GM12878 (cell line): Measurements from ENCODE around the gene DRD1. TPM values are rescaled to one million over a fixed set of nuclear protein-coding genes. Genes with fewer than 3 reads are reported as not detected.

ENCODE experiments used
- ATAC-seq: fragments of 200-7000 bp; cut with Tn5 transposase; 3 replicates; pipeline ENCODE4 v1.9.1; 2020; ENCODE audit warnings: mild to moderate bottlenecking, moderate library complexity
- BruUV-seq: library from RNA; stranded (reverse); fragments of 400-500 nt; replicated peaks from 2 replicates; lab custom pipeline; 2021; lab: Mats Ljungman, UMichigan
- CTCF ChIA-PET: fragments of 300-600 bp; sonication (Branson Sonifier 250); formaldehyde crosslinking; extraction: SDS; loops from one replicate; lab custom pipeline; 2021; ENCODE audit warnings: inconsistent platforms; lab: Yijun Ruan, JAX
- POLR2A ChIA-PET: fragments of 350-600 bp; formaldehyde crosslinking; extraction: SDS; loops from one replicate; lab custom pipeline; 2021; ENCODE audit warnings: inconsistent platforms; lab: Charles Lee
- RAD21 ChIA-PET: fragments of 300-600 bp; sonication (Branson Sonifier 250); formaldehyde crosslinking; loops from one replicate; lab custom pipeline; 2023; ENCODE audit warnings: antibody characterized with exemption; ENCODE audit not compliant: unreplicated experiment; lab: Charles Lee
- SMC1A ChIA-PET: fragments of 300-600 bp; sonication (Branson Sonifier 250); formaldehyde crosslinking; loops from one replicate; lab custom pipeline; 2023; ENCODE audit not compliant: unreplicated experiment, uncharacterized antibody; lab: Charles Lee
- DNase-seq: peaks from one replicate; pipeline ENCODE4 v3.0.0-alpha.2; 2011; ENCODE audit warnings: low read depth, low spot score
- FAIRE-seq: peaks from 3 replicates; lab custom pipeline; 2011; peaks lifted over from hg19 to GRCh38; lab: Jason Lieb, UNC
- H2AFZ ChIP-seq: 2 replicates; pipeline ENCODE4 v1.6.0; 2011; ENCODE audit warnings: low read depth, low read length, control low read depth; ENCODE audit not compliant: control insufficient read depth
- H3K27ac ChIP-seq: 2 replicates; pipeline ENCODE4 v1.5.1; 2011; ENCODE audit warnings: control low read depth; ENCODE audit not compliant: control insufficient read depth, insufficient read depth
- H3K27me3 ChIP-seq, 2 experiments: replicated peaks in 1 of 2; 2 replicates each; pipeline versions ENCODE4 v1.6.0 to v1.6.1; 2011; ENCODE audit warnings: low read length in 1 of 2; ENCODE audit not compliant: control insufficient read depth in 2 of 2, insufficient read depth in 2 of 2
- H3K36me3 ChIP-seq, 2 experiments: 2 replicates each; pipeline ENCODE4 v1.5.1; 2011; ENCODE audit warnings: low read length in 1 of 2; ENCODE audit not compliant: control insufficient read depth in 2 of 2, insufficient read depth in 2 of 2
- H3K4me1 ChIP-seq: 2 replicates; pipeline ENCODE4 v1.6.1; 2011; ENCODE audit warnings: mild to moderate bottlenecking, low read length, moderate library complexity, mixed read lengths; ENCODE audit not compliant: control insufficient read depth, insufficient read depth
- H3K4me2 ChIP-seq: 2 replicates; pipeline ENCODE4 v1.6.0; 2011; ENCODE audit warnings: control low read depth; ENCODE audit not compliant: control insufficient read depth, insufficient read depth
- H3K4me3 ChIP-seq: fragments of 200-600 bp; sonication (generic); 2 replicates; pipeline ENCODE4 v1.5.1; 2016
- H3K79me2 ChIP-seq: 2 replicates; pipeline ENCODE4 v1.6.0; 2011; ENCODE audit warnings: low read length; ENCODE audit not compliant: control insufficient read depth, insufficient read depth
- H3K9ac ChIP-seq: 2 replicates; pipeline ENCODE4 v1.8.0; 2011; ENCODE audit warnings: low read length, control low read depth, mixed read lengths; ENCODE audit not compliant: control insufficient read depth, insufficient read depth
- H3K9me3 ChIP-seq: replicated peaks from 3 replicates; pipeline ENCODE4 v1.5.1; 2011; ENCODE audit warnings: mild to moderate bottlenecking, low read length; ENCODE audit not compliant: control insufficient read depth, insufficient read depth
- H4K20me1 ChIP-seq: 2 replicates; pipeline ENCODE4 v1.6.0; 2011; ENCODE audit not compliant: control insufficient read depth, insufficient read depth
- BMI1 ChIP-seq: fragments of 450-650 bp; IDR thresholded peaks from 2 replicates; pipeline ENCODE4 v1.6.1; 2016; ENCODE audit warnings: mild to moderate bottlenecking, moderate library complexity, borderline replicate concordance
- RUNX3 ChIP-seq: IDR thresholded peaks from 2 replicates; pipeline ENCODE4 v1.6.1; 2012; ENCODE audit warnings: low read length, inconsistent platforms
- TCF3 ChIP-seq: IDR thresholded peaks from 2 replicates; pipeline ENCODE4 v1.6.1; 2012; ENCODE audit warnings: low read depth, mild to moderate bottlenecking, low read length, borderline replicate concordance; ENCODE audit not compliant: insufficient read depth
- ZNF622 ChIP-seq: fragments of 450-650 bp; IDR thresholded peaks from 2 replicates; pipeline ENCODE4 v1.6.1; 2017; ENCODE audit warnings: mild to moderate bottlenecking, inconsistent platforms
- WGBS: methylation state at CpG from one replicate; pipeline ENCODE4 v1.1.6; 2016; ENCODE audit warnings: low lambda C conversion rate; ENCODE audit not compliant: insufficient replicate concordance, insufficient coverage; ENCODE audit errors: missing lambda C conversion rate; 5-methylcytosine and 5-hydroxymethylcytosine counted together
- in situ Hi-C: fragments of 300-500 bp; cut with MboI; formaldehyde crosslinking; loops from 9 replicates; pipeline ENCODE4 v1.14.3; 2018; ENCODE audit warnings: mixed read lengths
- intact Hi-C: fragments of 100-400 bp; cut with micrococcal nuclease; formaldehyde crosslinking; loops from one replicate; pipeline ENCODE4 v1.14.2; 2022; ENCODE audit not compliant: unreplicated experiment
- polyA plus RNA-seq, 11 experiments: library from polyadenylated mRNA; depleted of rRNA in 4 of 11; unstranded in 6 of 11; stranded (reverse) in 5 of 11; fragments of >200 nt; fragmentation: Nextera tagmentation in 4 of 11; fragmentation: Illumina TruSeq in 1 of 11; extraction: Ambion mirVana in 4 of 11; extraction: Trizol in 1 of 11; gene quantifications; 1 replicate in 1 of 11; 2 replicates in 10 of 11; pipeline versions ENCODE4 v1.2.1 to v1.2.3, GENCODE V29; 2011 to 2016; ENCODE audit warnings: inconsistent platforms in 2 of 11, missing spikeins in 2 of 11, low read depth in 1 of 11
- total RNA-seq, 4 experiments: library from RNA; depleted of rRNA in 3 of 4; stranded (reverse); fragments of >200 nt in 3 of 4; fragmentation: Illumina TruSeq in 1 of 4; extraction: Trizol in 1 of 4; gene quantifications; 2 replicates each; pipeline versions ENCODE4 v1.2.1 to v1.2.3, GENCODE V29; 2013 to 2021
- TF ChIP-seq, protein P1 (sequence below): fragments of 450-650 bp; IDR thresholded peaks from 2 replicates; pipeline ENCODE4 v1.6.1; 2018; ENCODE audit warnings: borderline replicate concordance, mild to moderate bottlenecking; ENCODE audit not compliant: partially characterized antibody

Gene DRD1
- total and polyA plus RNA-seq, 10 of the 15 experiments (the other 5 are each of a cell fraction or from before 2014, with no cell fraction given), result not detected

GRCh38 chr5:175493260-175493659 lies 49.3 kb upstream of the DRD1 start:
- RAD21 ChIA-PET, result no interaction called here
- Histone ChIP-seq H3K79me2 (peaks cover 23% of the 10 kb centered on the region), H3K9me3 (no peaks in the 10 kb centered on the region), H3K4me2 (no peak overlapping the region), H4K20me1 (peaks cover 4% of the 10 kb centered on the region; the same call in 1 of the 2 replicates), H2AFZ (no peak overlapping the region), H3K4me3 (no peak overlapping the region), H3K4me1 (no peaks in the 10 kb centered on the region), H3K9ac (no peak overlapping the region), H3K27ac (no peak overlapping the region), H3K27me3 (no peaks in the 10 kb centered on the region)
- 90% methylated on average over 7 of the region's 7 CpGs for WGBS
- DNase-seq (no peak), FAIRE-seq (no peak)
- SMC1A ChIA-PET, result no interaction called here
- intact Hi-C loops, result no loop called here
- CTCF ChIA-PET, result interaction anchor here (0.7 to 1.1 kb wide), 2 partner anchors 9 to 39 kb away, joined by 3 read pairs; no protein-coding TSS in a partner anchor
- POLR2A ChIA-PET, result no interaction called here
- BruUV-seq, result no TSS peak
- in situ Hi-C loops, result no loop called here
- TF ChIP-seq BMI1 (no peak), TCF3 (no peak), ZNF622 (no peak), RUNX3 (no peak)
- TF ChIP-seq, protein P1, sequence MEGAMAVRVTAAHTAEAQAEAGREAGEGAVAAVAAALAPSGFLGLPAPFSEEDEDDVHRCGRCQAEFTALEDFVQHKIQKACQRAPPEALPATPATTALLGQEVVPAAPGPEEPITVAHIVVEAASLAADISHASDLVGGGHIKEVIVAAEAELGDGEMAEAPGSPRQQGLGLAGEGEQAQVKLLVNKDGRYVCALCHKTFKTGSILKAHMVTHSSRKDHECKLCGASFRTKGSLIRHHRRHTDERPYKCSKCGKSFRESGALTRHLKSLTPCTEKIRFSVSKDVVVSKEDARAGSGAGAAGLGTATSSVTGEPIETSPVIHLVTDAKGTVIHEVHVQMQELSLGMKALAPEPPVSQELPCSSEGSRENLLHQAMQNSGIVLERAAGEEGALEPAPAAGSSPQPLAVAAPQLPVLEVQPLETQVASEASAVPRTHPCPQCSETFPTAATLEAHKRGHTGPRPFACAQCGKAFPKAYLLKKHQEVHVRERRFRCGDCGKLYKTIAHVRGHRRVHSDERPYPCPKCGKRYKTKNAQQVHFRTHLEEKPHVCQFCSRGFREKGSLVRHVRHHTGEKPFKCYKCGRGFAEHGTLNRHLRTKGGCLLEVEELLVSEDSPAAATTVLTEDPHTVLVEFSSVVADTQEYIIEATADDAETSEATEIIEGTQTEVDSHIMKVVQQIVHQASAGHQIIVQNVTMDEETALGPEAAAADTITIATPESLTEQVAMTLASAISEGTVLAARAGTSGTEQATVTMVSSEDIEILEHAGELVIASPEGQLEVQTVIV, result no peak
- TF ChIP-seq, all 136 proteins: peak for 0
- peaks cover 6 to 23% of the 10 kb centered on the region in 2 experiments for H3K36me3 ChIP-seq
- ATAC-seq, result no peak
